IMR-90 (cell line): ENCODE measurements around the gene TERB1. TPM values are rescaled to one million over a fixed set of nuclear protein-coding genes. Genes with fewer than 3 reads are reported as not detected.

Experiments
- ATAC-seq: fragments of 200-7000 bp; cut with Tn5 transposase; 2 replicates; pipeline ENCODE4 v1.9.1; 2020; ENCODE audit warnings: low read depth, mild to moderate bottlenecking, moderate library complexity
- BruUV-seq: library from RNA; stranded (reverse); fragments of 400-500 nt; replicated peaks from 2 replicates; lab custom pipeline; 2021; lab: Mats Ljungman, UMichigan
- CTCF ChIA-PET: fragments of 300-600 bp; formaldehyde crosslinking; extraction: SDS; loops from one replicate; lab custom pipeline; 2021; ENCODE audit warnings: antibody characterized with exemption; lab: Yijun Ruan, JAX
- POLR2A ChIA-PET: fragments of 300-600 bp; sonication (Branson Sonifier 250); formaldehyde crosslinking; loops from one replicate; lab custom pipeline; 2022; ENCODE audit warnings: antibody characterized with exemption; ENCODE audit not compliant: unreplicated experiment; lab: Charles Lee
- DNase-seq: peaks from one replicate; pipeline ENCODE4 v3.0.0; 2013
- H2AFZ ChIP-seq: replicated peaks from 2 replicates; pipeline ENCODE3; 2013; ENCODE audit warnings: low read length, mild to moderate bottlenecking; ENCODE audit not compliant: poor library complexity
- H2AK5ac ChIP-seq: 2 replicates; pipeline ENCODE4 v1.6.1; 2013; ENCODE audit warnings: low read depth, low read length, inconsistent platforms
- H2AK9ac ChIP-seq: replicated peaks from 2 replicates; pipeline ENCODE3; 2013; ENCODE audit warnings: mild to moderate bottlenecking, low read depth, low read length, moderate library complexity; ENCODE audit not compliant: poor library complexity
- H2BK120ac ChIP-seq: 2 replicates; pipeline ENCODE4 v1.6.1; 2013; ENCODE audit warnings: low read depth, low read length, inconsistent platforms
- H2BK15ac ChIP-seq: 3 replicates; pipeline ENCODE4 v1.6.1; 2013; ENCODE audit warnings: low read depth, low read length, inconsistent platforms
- H2BK20ac ChIP-seq: 2 replicates; pipeline ENCODE4 v1.6.1; 2013; ENCODE audit warnings: low read depth, mild to moderate bottlenecking, inconsistent platforms, low read length, moderate library complexity
- H2BK5ac ChIP-seq: 2 replicates; pipeline ENCODE4 v1.6.1; 2013; ENCODE audit warnings: mild to moderate bottlenecking, low read depth, low read length, inconsistent platforms; ENCODE audit not compliant: poor library complexity, severe bottlenecking
- H3K14ac ChIP-seq: replicated peaks from 2 replicates; pipeline ENCODE4 v1.6.1; 2013; ENCODE audit warnings: low read depth, low read length, inconsistent platforms
- H3K18ac ChIP-seq: 2 replicates; pipeline ENCODE4 v1.6.1; 2013; ENCODE audit warnings: low read depth, low read length, control low read depth
- H3K23ac ChIP-seq: 2 replicates; pipeline ENCODE4 v1.6.1; 2013; ENCODE audit warnings: low read depth, low read length, inconsistent platforms
- H3K27ac ChIP-seq: 2 replicates; pipeline ENCODE4 v1.5.1; 2013; ENCODE audit warnings: mild to moderate bottlenecking, control low read depth, low read length; ENCODE audit not compliant: insufficient read depth
- H3K27me3 ChIP-seq: 2 replicates; pipeline ENCODE4 v1.6.1; 2013; ENCODE audit warnings: low read length; ENCODE audit not compliant: control insufficient read depth, insufficient read depth
- H3K36me3 ChIP-seq: 2 replicates; pipeline ENCODE4 v1.6.1; 2013; ENCODE audit warnings: low read length, mixed read lengths; ENCODE audit not compliant: control insufficient read depth, insufficient read depth
- H3K4ac ChIP-seq: 2 replicates; pipeline ENCODE4 v1.6.1; 2013; ENCODE audit warnings: low read depth, low read length, inconsistent platforms
- H3K4me1 ChIP-seq: 2 replicates; pipeline ENCODE4 v1.6.1; 2013; ENCODE audit warnings: low read length, mixed read lengths; ENCODE audit not compliant: control insufficient read depth, insufficient read depth
- H3K4me2 ChIP-seq: 2 replicates; pipeline ENCODE4 v1.6.1; 2013; ENCODE audit warnings: low read depth, mild to moderate bottlenecking, control low read depth, low read length, moderate library complexity
- H3K4me3 ChIP-seq: 2 replicates; pipeline ENCODE4 v1.5.1; 2013; ENCODE audit warnings: low read depth, mild to moderate bottlenecking, control low read depth, low read length, moderate library complexity; ENCODE audit not compliant: insufficient read depth
- H3K56ac ChIP-seq: 2 replicates; pipeline ENCODE4 v1.6.1; 2013; ENCODE audit warnings: low read length, inconsistent platforms; ENCODE audit not compliant: insufficient read depth; ENCODE audit errors: extremely low read depth
- H3K79me1 ChIP-seq, 2 experiments: 2 replicates each; pipeline ENCODE4 v1.6.1; 2013; ENCODE audit warnings: low read length in 2 of 2, inconsistent platforms in 1 of 2, low read depth in 1 of 2
- H3K9ac ChIP-seq: 2 replicates; pipeline ENCODE4 v1.6.1; 2013; ENCODE audit warnings: low read depth, low read length, control low read depth
- H3K9me1 ChIP-seq: 2 replicates; pipeline ENCODE4 v1.6.1; 2013; ENCODE audit warnings: low read length, inconsistent platforms; ENCODE audit not compliant: insufficient read depth
- H3K9me3 ChIP-seq: 2 replicates; pipeline ENCODE4 v1.6.1; 2013; ENCODE audit warnings: low read length; ENCODE audit not compliant: control insufficient read depth, insufficient read depth
- H4K20me1 ChIP-seq: 2 replicates; pipeline ENCODE4 v1.6.1; 2013; ENCODE audit warnings: low read length, inconsistent platforms; ENCODE audit not compliant: insufficient read depth
- H4K5ac ChIP-seq: 2 replicates; pipeline ENCODE4 v1.6.1; 2013; ENCODE audit warnings: mild to moderate bottlenecking, low read depth, low read length, control low read depth
- H4K8ac ChIP-seq, 2 experiments: 2 replicates each; pipeline ENCODE4 v1.6.1; 2013; ENCODE audit warnings: low read depth in 2 of 2, low read length in 2 of 2, control low read depth in 1 of 2, inconsistent platforms in 1 of 2
- H4K91ac ChIP-seq: 2 replicates; pipeline ENCODE4 v1.6.1; 2013; ENCODE audit warnings: low read depth, low read length, inconsistent platforms; ENCODE audit not compliant: insufficient read depth
- BHLHE40 ChIP-seq: fragments of 150-350 bp; IDR thresholded peaks from 2 replicates; pipeline ENCODE4 v1.6.1; 2016; ENCODE audit warnings: mild to moderate bottlenecking, low read depth, low read length
- CHD1 ChIP-seq: IDR thresholded peaks from 2 replicates; pipeline ENCODE4 v1.6.1; 2012; ENCODE audit warnings: low read depth, low read length, improper control_type of control experiment
- ELK1 ChIP-seq: fragments of 150-350 bp; IDR thresholded peaks from 2 replicates; pipeline ENCODE4 v1.6.1; 2016; ENCODE audit warnings: low read depth, mild to moderate bottlenecking, low read length, moderate library complexity, borderline replicate concordance
- NFE2L2 ChIP-seq: fragments of 150-350 bp; IDR thresholded peaks from 2 replicates; pipeline ENCODE4 v1.6.1; 2016; ENCODE audit warnings: low read depth, mild to moderate bottlenecking, low read length
- RAD21 ChIP-seq: IDR thresholded peaks from 2 replicates; pipeline ENCODE4 v1.6.1; 2012; ENCODE audit warnings: low read length, improper control_type of control experiment
- RCOR1 ChIP-seq: IDR thresholded peaks from 2 replicates; pipeline ENCODE4 v1.6.1; 2012; ENCODE audit warnings: mild to moderate bottlenecking, low read length, improper control_type of control experiment; ENCODE audit not compliant: insufficient replicate concordance
- RFX5 ChIP-seq: IDR thresholded peaks from 2 replicates; pipeline ENCODE4 v1.8.0; 2012; ENCODE audit warnings: low read depth, mild to moderate bottlenecking, low read length, moderate library complexity
- WGBS, 2 experiments: methylation state at CpG; one replicate each; pipeline versions ENCODE4 v1.1.5 to v1.1.7; 2013; ENCODE audit warnings: missing lambda C conversion rate in 2 of 2; ENCODE audit not compliant: insufficient read length in 1 of 2; ENCODE audit errors: extremely low coverage in 2 of 2; 5-methylcytosine and 5-hydroxymethylcytosine counted together
- dilution Hi-C: fragments of 300-500 bp; cut with HindIII; formaldehyde crosslinking; loops from one replicate; pipeline ENCODE4 v1.14.3; 2018; ENCODE audit warnings: low sequenced_read_pairs; ENCODE audit not compliant: unreplicated experiment
- in situ Hi-C: fragments of 300-500 bp; cut with MboI; formaldehyde crosslinking; loops from 3 replicates; pipeline ENCODE4 v1.14.3; 2019; ENCODE audit warnings: low sequenced_read_pairs, inconsistent platforms, mixed read lengths
- intact Hi-C: fragments of 100-400 bp; cut with micrococcal nuclease; formaldehyde crosslinking; loops from 2 replicates; pipeline ENCODE4 v1.10.0; 2022
- polyA plus RNA-seq, 3 experiments: library from polyadenylated mRNA; depleted of rRNA; stranded (reverse); fragments of >200 nt; gene quantifications; 2 replicates each; pipeline ENCODE4 v1.2.3, GENCODE V29; 2012; ENCODE audit warnings: low replicate concordance in 1 of 3
- total RNA-seq: library from RNA; depleted of rRNA; stranded (reverse); fragments of >200 nt; gene quantifications from 2 replicates; pipeline ENCODE4 v1.2.3, GENCODE V29; 2012

The TERB1 gene
- total and polyA plus RNA-seq, 2 of the 4 experiments (the other 2 are of a cell fraction), result not detected

DNA sequence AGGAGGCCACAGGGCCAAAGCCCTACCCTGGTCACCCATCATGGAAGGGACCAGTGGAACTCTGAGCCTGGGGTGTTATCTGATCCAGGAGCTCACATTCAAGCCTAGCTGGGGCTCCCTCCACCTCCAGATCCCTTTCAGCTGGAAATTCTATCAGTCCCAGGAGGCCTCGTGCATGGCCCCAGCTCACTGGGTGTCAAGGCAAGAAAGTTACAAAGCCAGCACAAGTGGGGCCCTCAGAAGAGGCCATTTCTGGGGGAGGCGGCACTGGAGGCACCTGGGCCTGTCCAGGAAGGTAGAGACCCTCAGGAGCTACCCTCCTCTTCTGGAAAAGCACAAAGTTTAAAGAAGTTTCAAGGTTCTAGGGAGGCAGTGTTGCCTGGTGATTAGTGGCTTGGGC, 47.6 kb upstream of the TERB1 start:
- Histone ChIP-seq H3K4me1 (no peaks in the 10 kb centered on the region; the same call in 1 of the 2 replicates), H3K4me2 (no peak overlapping the region), H3K23ac (no peak overlapping the region), H3K36me3 (no peaks in the 10 kb centered on the region), H3K27ac (no peak overlapping the region), H3K79me1 (no peaks in the 10 kb centered on the region), H4K91ac (no peak overlapping the region), H3K9ac (no peak overlapping the region), H2BK20ac (no peak overlapping the region), H2AK9ac (no peak overlapping the region), H3K4ac (no peak overlapping the region), H3K9me3 (no peaks in the 10 kb centered on the region), H3K14ac (no peak overlapping the region), H2AFZ (no peak overlapping the region), H4K8ac (no peak overlapping the region), H4K20me1 (no peaks in the 10 kb centered on the region), H3K27me3 (peaks cover 73% of the 10 kb centered on the region), H3K4me3 (no peak overlapping the region), H3K9me1 (no peaks in the 10 kb centered on the region), H2BK15ac (no peak overlapping the region), H2BK5ac (no peak overlapping the region), H4K5ac (no peak overlapping the region), H3K56ac (no peak overlapping the region), H2AK5ac (no peak overlapping the region), H3K18ac (no peak overlapping the region), H2BK120ac (no peak overlapping the region)
- no CpG with 5 or more reads among the region's 2 CpGs for WGBS, 2 experiments
- intact Hi-C loops, result no loop called here
- TF ChIP-seq ELK1 (no peak), BHLHE40 (no peak), RFX5 (no peak), NFE2L2 (no peak), RAD21 (no peak), CHD1 (no peak), RCOR1 (no peak)
- DNase-seq (no peak), ATAC-seq (no peak)
- POLR2A ChIA-PET, result interaction anchor here (0.6 kb wide), 1 partner anchor 854 kb away, joined by 14 read pairs; no protein-coding TSS in a partner anchor
- no TSS peak for BruUV-seq
- in situ Hi-C loops, result no loop called here
- CTCF ChIA-PET, result interaction anchor here (1.0 to 1.4 kb wide), 2 partner anchors 12 to 18 kb away, joined by 3 to 5 read pairs; partner anchors contain the start of gene NAE1
- dilution Hi-C loops, result no loop called here
